SU-DHL-6 (cell line): ENCODE results near the gene FAU.

Experiments
- H2AFZ ChIP-seq: fragments of 200-600 bp; sonication (generic); 2 replicates; pipeline ENCODE4 v1.6.1; 2014; ENCODE audit warnings: low read depth, mild to moderate bottlenecking, moderate library complexity, mixed read lengths, antibody characterized with exemption, low read length; ENCODE audit not compliant: severe bottlenecking
- H3F3A ChIP-seq: fragments of 200-600 bp; shearing (Covaris generic); 2 replicates; pipeline ENCODE4 v1.6.0; 2016; ENCODE audit warnings: antibody characterized with exemption, mild to moderate bottlenecking; ENCODE audit not compliant: insufficient read depth
- H3K27ac ChIP-seq: fragments of 200-600 bp; sonication (generic); 2 replicates; pipeline ENCODE4 v1.5.1; 2016; ENCODE audit warnings: low read depth, mild to moderate bottlenecking, low read length, moderate library complexity, mixed read lengths
- H3K27me3 ChIP-seq: fragments of 200-600 bp; sonication (generic), shearing (Covaris generic); 2 replicates; pipeline ENCODE4 v1.6.0; 2014; ENCODE audit warnings: mild to moderate bottlenecking, low read length
- H3K36me3 ChIP-seq: fragments of 200-600 bp; sonication (generic); 2 replicates; pipeline ENCODE4 v1.6.1; 2014; ENCODE audit warnings: mild to moderate bottlenecking, low read length, mixed read lengths
- H3K4me2 ChIP-seq: fragments of 300-600, 200-600 bp; shearing (Covaris generic), sonication (generic); 2 replicates; pipeline ENCODE4 v1.6.0; 2014; ENCODE audit warnings: low read length, low read depth, mild to moderate bottlenecking; ENCODE audit not compliant: poor library complexity, severe bottlenecking
- H3K4me3 ChIP-seq: fragments of 200-600 bp; sonication (generic); 2 replicates; pipeline ENCODE4 v1.5.1; 2014; ENCODE audit warnings: antibody characterized with exemption, low read length, mild to moderate bottlenecking, mixed read lengths; ENCODE audit not compliant: insufficient read depth, poor library complexity, severe bottlenecking
- H3K79me2 ChIP-seq: fragments of 200-600 bp; sonication (generic); 2 replicates; pipeline ENCODE4 v1.6.1; 2014; ENCODE audit warnings: mild to moderate bottlenecking, low read length, moderate library complexity; ENCODE audit not compliant: insufficient read depth
- H3K9ac ChIP-seq: fragments of 200-600 bp; sonication (generic); 2 replicates; pipeline ENCODE4 v1.7.0; 2014; ENCODE audit warnings: mild to moderate bottlenecking, low read length
- H3K9me2 ChIP-seq: fragments of 200-600 bp; sonication (generic); replicated peaks from 2 replicates; pipeline ENCODE4 v1.6.1; 2014; ENCODE audit warnings: low read length; ENCODE audit not compliant: insufficient read depth
- H3K9me3 ChIP-seq: fragments of 200-600 bp; sonication (generic); 2 replicates; pipeline ENCODE4 v1.6.1; 2014; ENCODE audit warnings: low read length, mixed read lengths; ENCODE audit not compliant: insufficient read depth
- H4K20me1 ChIP-seq: fragments of 200-600 bp; sonication (generic); 2 replicates; pipeline ENCODE4 v1.6.1; 2014; ENCODE audit warnings: low read depth, mild to moderate bottlenecking, antibody characterized with exemption, low read length, moderate library complexity, mixed read lengths
- CTCF ChIP-seq: fragments of 200-600 bp; sonication (generic); IDR thresholded peaks from one replicate; pipeline ENCODE4 v1.5.1; 2017; ENCODE audit warnings: antibody characterized with exemption, mild to moderate bottlenecking, low read length, moderate library complexity; ENCODE audit not compliant: insufficient read depth, poor library complexity, severe bottlenecking
- EZH2phosphoT487 ChIP-seq: fragments of 200-600 bp; sonication (generic), shearing (Covaris generic); conservative IDR thresholded peaks from 2 replicates; pipeline ENCODE4 v1.6.1; 2018; ENCODE audit warnings: mild to moderate bottlenecking, antibody characterized with exemption, low read length, moderate library complexity, mixed read lengths

FAU gene

GRCh38 chr11:65107078-65107477, 14.9 kb downstream of the FAU start:
- Histone ChIP-seq H3K27ac (no peak overlapping the region), H3K9me3 (no peaks in the 10 kb centered on the region), H3K9me2 (no peaks in the 10 kb centered on the region), H3K4me2 (no peak overlapping the region), H3K4me3 (no peak overlapping the region), H3F3A (no peaks in the 10 kb centered on the region), H3K79me2 (0 out of 2 replicates have a peak, but pooled peaks cover 3% of the 10 kb centered on the region), H3K36me3 (no peaks in the 10 kb centered on the region), H3K27me3 (no peaks in the 10 kb centered on the region), H4K20me1 (no peaks in the 10 kb centered on the region), H3K9ac (no peak overlapping the region), H2AFZ (no peak overlapping the region)
- TF ChIP-seq EZH2phosphoT487: no peak
- no peak for TF ChIP-seq CTCF

DNA sequence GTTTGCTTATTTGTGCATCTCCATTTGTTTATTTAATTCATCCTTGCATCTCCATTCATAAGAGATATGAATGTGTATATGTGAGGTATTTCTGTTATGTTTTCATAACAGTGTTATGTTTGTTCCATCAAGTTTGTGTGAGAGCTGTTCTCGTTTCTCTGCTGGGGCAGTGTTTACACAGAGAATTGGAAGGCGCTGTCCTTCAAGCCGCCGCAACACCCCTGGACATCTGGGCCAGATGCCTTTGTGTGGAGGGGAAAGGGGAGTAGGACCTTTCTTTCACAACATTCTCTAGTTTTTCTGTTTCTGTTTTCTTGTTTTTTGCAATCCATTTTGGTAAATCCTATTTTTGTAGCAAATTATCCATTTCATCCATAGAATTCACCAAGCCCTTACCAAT, 17.3 kb downstream of the FAU start:
- TF ChIP-seq CTCF: no peak
- TF ChIP-seq EZH2phosphoT487: no peak
- Histone ChIP-seq H3K4me3 (no peak overlapping the region), H3K9me2 (no peaks in the 10 kb centered on the region), H4K20me1 (no peaks in the 10 kb centered on the region), H3K27me3 (no peaks in the 10 kb centered on the region), H2AFZ (no peak overlapping the region), H3K9me3 (no peaks in the 10 kb centered on the region), H3K27ac (no peak overlapping the region), H3K36me3 (no peaks in the 10 kb centered on the region), H3K79me2 (peaks cover 9% of the 10 kb centered on the region; the same call in 1 of the 2 replicates), H3F3A (no peaks in the 10 kb centered on the region), H3K4me2 (no peak overlapping the region), H3K9ac (no peak overlapping the region)

GRCh38 chr11:65103476-65103875, 18.5 kb downstream of the FAU start:
- Histone ChIP-seq H3K9me2 (no peaks in the 10 kb centered on the region), H3K79me2 (peaks cover 19% of the 10 kb centered on the region), H3K27ac (no peak overlapping the region), H3K9ac (no peak overlapping the region), H3F3A (no peaks in the 10 kb centered on the region), H3K9me3 (no peaks in the 10 kb centered on the region), H3K36me3 (peaks cover 2% of the 10 kb centered on the region; the same call in 1 of the 2 replicates), H3K4me2 (no peak overlapping the region), H2AFZ (no peak overlapping the region), H3K4me3 (no peak overlapping the region), H4K20me1 (no peaks in the 10 kb centered on the region), H3K27me3 (no peaks in the 10 kb centered on the region)
- TF ChIP-seq CTCF: no peak
- TF ChIP-seq EZH2phosphoT487: no peak
